ENCODE data around the gene MVB12B. TPM values are rescaled to one million over a fixed set of nuclear protein-coding genes. Genes with fewer than 3 reads are reported as not detected.

MVB12B gene
- total and polyA plus RNA-seq, 2 of the 8 experiments (the other 6 are each of a cell fraction or from before 2014, with no cell fraction given): 2.6 to 5.0 TPM

- no peak for TF ChIP-seq E2F6 (IDR thresholded peaks at IDR 0.05)
- no peak for TF ChIP-seq POLR2AphosphoS5 (IDR thresholded peaks at IDR 0.05; ENCODE audit: low read depth, low read length)
- TF ChIP-seq NRF1 (IDR thresholded peaks at IDR 0.05; ENCODE audit: low read depth, low read length): no peak
- TF ChIP-seq BRCA1 (IDR thresholded peaks at IDR 0.05; ENCODE audit: low read depth, low read length): no peak
- TF ChIP-seq PHF8 (conservative IDR thresholded peaks at IDR 0.05; ENCODE audit: low read depth, low read length): no peak
- no peak for TF ChIP-seq MAFK (IDR thresholded peaks at IDR 0.05; ENCODE audit: low read depth, low read length)
Observed at GRCh38 chr9:126391713-126392661, 65.4 kb downstream of the MVB12B start (continued).
